SJCRH30 (cell line): ENCODE results near the gene GLB1L3. TPM values are rescaled to one million over a fixed set of nuclear protein-coding genes. Genes with fewer than 3 reads are reported as not detected.
"Not testable (repeated sequence)": the region's sequence is repeated elsewhere in the genome, so short reads cannot be mapped to it uniquely, and the experiment has no call there.

Experiments used
- DNase-seq, 2 experiments: peaks; one replicate each; pipeline ENCODE4 v3.0.0-alpha.2; 2015 to 2020
- H3K27ac ChIP-seq: fragments of 250-450 bp; sonication (Bioruptor Pico); 2 replicates; pipeline ENCODE4 v1.5.1; 2020; ENCODE audit warnings: mild to moderate bottlenecking, moderate library complexity
- H3K27me3 ChIP-seq: fragments of 250-450 bp; sonication (Bioruptor Pico); 2 replicates; pipeline ENCODE4 v1.5.1; 2020; ENCODE audit warnings: mild to moderate bottlenecking, moderate library complexity
- H3K36me3 ChIP-seq: fragments of 250-450 bp; sonication (Bioruptor Pico); 2 replicates; pipeline ENCODE4 v1.5.1; 2020; ENCODE audit warnings: mild to moderate bottlenecking, moderate library complexity
- H3K4me1 ChIP-seq: fragments of 250-450 bp; sonication (Bioruptor Pico); 2 replicates; pipeline ENCODE4 v1.5.1; 2020; ENCODE audit warnings: mild to moderate bottlenecking, moderate library complexity
- H3K4me3 ChIP-seq: fragments of 250-450 bp; sonication (Bioruptor Pico); 2 replicates; pipeline ENCODE4 v1.5.1; 2020; ENCODE audit warnings: mild to moderate bottlenecking, moderate library complexity
- H3K9me3 ChIP-seq: fragments of 250-450 bp; sonication (Bioruptor Pico); replicated peaks from 2 replicates; pipeline ENCODE4 v1.5.1; 2020; ENCODE audit warnings: mild to moderate bottlenecking, moderate library complexity
- total RNA-seq: library from RNA; depleted of rRNA; stranded (reverse); fragments of >200 nt; shearing (Covaris generic); gene quantifications from 2 replicates; pipeline ENCODE4 v1.2.3, GENCODE V29; 2014

The GLB1L3 gene
- total RNA-seq, 1 experiment from 2014 or later = not detected

- Histone ChIP-seq H3K4me3 (no peak overlapping the region), H3K27me3 (no peaks in the 10 kb centered on the region), H3K36me3 (no peaks in the 10 kb centered on the region), H3K4me1 (no peaks in the 10 kb centered on the region), H3K9me3 (no peaks in the 10 kb centered on the region), H3K27ac (no peak overlapping the region)
- DNase-seq = peak in 1 of 2 experiments; percentile 5
These were observed 57.8 kb downstream of the GLB1L3 start for GRCh38 chr11:134333946-134334345.

- Histone ChIP-seq H3K36me3 (no peaks in the 10 kb centered on the region), H3K9me3 (no peaks in the 10 kb centered on the region), H3K4me3 (no peak overlapping the region), H3K4me1 (no peaks in the 10 kb centered on the region), H3K27me3 (no peaks in the 10 kb centered on the region), H3K27ac (no peak overlapping the region)
- no peak for DNase-seq
These were observed 58.8 kb downstream of the GLB1L3 start for GRCh38 chr11:134334796-134335571.

- DNase-seq = no peak
- H3K36me3 ChIP-seq = no peaks in the 10 kb centered on the region
- no peak overlapping the region for H3K27ac ChIP-seq
- H3K9me3 ChIP-seq = no peaks in the 10 kb centered on the region
- H3K27me3 ChIP-seq = no peaks in the 10 kb centered on the region
- no peak overlapping the region for H3K4me3 ChIP-seq
- no peaks in the 10 kb centered on the region for H3K4me1 ChIP-seq
These were observed 60.9 kb downstream of the GLB1L3 start for GRCh38 chr11:134337051-134337450.

GRCh38 chr11:134338068-134338467, 61.9 kb downstream of the GLB1L3 start:
- H3K9me3 ChIP-seq = no peaks in the 10 kb centered on the region

GRCh38 chr11:134338654-134339053, 62.5 kb downstream of the GLB1L3 start:
- no peaks in the 10 kb centered on the region for H3K36me3 ChIP-seq
- no peak overlapping the region for H3K4me3 ChIP-seq
- no peaks in the 10 kb centered on the region for H3K27me3 ChIP-seq
- H3K9me3 ChIP-seq = no peaks in the 10 kb centered on the region
- no peak overlapping the region for H3K27ac ChIP-seq
- H3K4me1 ChIP-seq = no peaks in the 10 kb centered on the region
- DNase-seq = no peak

More at GRCh38 chr11:134338068-134338467, 61.9 kb downstream of the GLB1L3 start:
- H3K27me3 ChIP-seq = no peaks in the 10 kb centered on the region
- H3K4me3 ChIP-seq = no peak overlapping the region
- no peaks in the 10 kb centered on the region for H3K4me1 ChIP-seq
- H3K27ac ChIP-seq = no peak overlapping the region
- H3K36me3 ChIP-seq = no peaks in the 10 kb centered on the region
- no peak for DNase-seq

- no peak overlapping the region for H3K27ac ChIP-seq
- no peak for DNase-seq
These were observed 63.6 kb downstream of the GLB1L3 start for GRCh38 chr11:134339756-134340155.

GRCh38 chr11:134340354-134340964, 64.3 kb downstream of the GLB1L3 start:
- H3K4me3 ChIP-seq = no peak overlapping the region
- H3K27me3 ChIP-seq = peaks cover under 1% of the 10 kb centered on the region; the same call in 1 of the 2 replicates
- no peaks in the 10 kb centered on the region for H3K9me3 ChIP-seq
- no peak for DNase-seq
- no peaks in the 10 kb centered on the region for H3K4me1 ChIP-seq
- no peaks in the 10 kb centered on the region for H3K36me3 ChIP-seq
- no peak overlapping the region for H3K27ac ChIP-seq

More at GRCh38 chr11:134339756-134340155, 63.6 kb downstream of the GLB1L3 start:
- Histone ChIP-seq H3K9me3 (no peaks in the 10 kb centered on the region), H3K36me3 (no peaks in the 10 kb centered on the region), H3K27me3 (no peaks in the 10 kb centered on the region), H3K4me3 (no peak overlapping the region), H3K4me1 (no peaks in the 10 kb centered on the region)

GRCh38 chr11:134341805-134342571, 65.8 kb downstream of the GLB1L3 start:
- Histone ChIP-seq H3K27me3 (peaks cover 4% of the 10 kb centered on the region; the same call in 1 of the 2 replicates), H3K36me3 (no peaks in the 10 kb centered on the region), H3K4me3 (no peak overlapping the region), H3K27ac (no peak overlapping the region), H3K9me3 (no peaks in the 10 kb centered on the region), H3K4me1 (no peaks in the 10 kb centered on the region)
- no peak for DNase-seq

- no peaks in the 10 kb centered on the region for H3K4me1 ChIP-seq
- no peaks in the 10 kb centered on the region for H3K9me3 ChIP-seq
- H3K4me3 ChIP-seq = no peak overlapping the region
- DNase-seq = no peak
- H3K27me3 ChIP-seq = peaks cover 4% of the 10 kb centered on the region; the same call in 1 of the 2 replicates
- H3K27ac ChIP-seq = no peak overlapping the region
- H3K36me3 ChIP-seq = no peaks in the 10 kb centered on the region
These were observed 66.6 kb downstream of the GLB1L3 start for GRCh38 chr11:134342572-134343340.

- Histone ChIP-seq H3K4me3 (no peak overlapping the region), H3K36me3 (no peaks in the 10 kb centered on the region), H3K9me3 (no peaks in the 10 kb centered on the region), H3K27ac (no peak overlapping the region), H3K27me3 (peaks cover 4% of the 10 kb centered on the region; the same call in 1 of the 2 replicates), H3K4me1 (no peaks in the 10 kb centered on the region)
- DNase-seq = no peak
These were observed 67.5 kb downstream of the GLB1L3 start for GRCh38 chr11:134343646-134344045.

- not testable (repeated sequence) for H3K4me3 ChIP-seq, H3K36me3 ChIP-seq, H3K27ac ChIP-seq, H3K27me3 ChIP-seq, H3K4me1 ChIP-seq, DNase-seq, H3K9me3 ChIP-seq
These were observed 68.5 kb downstream of the GLB1L3 start for GRCh38 chr11:134344497-134345236.

- H3K27ac ChIP-seq = no peak overlapping the region
- H3K4me3 ChIP-seq = no peak overlapping the region
- peaks cover 4% of the 10 kb centered on the region; the same call in 1 of the 2 replicates for H3K27me3 ChIP-seq
- H3K9me3 ChIP-seq = no peaks in the 10 kb centered on the region
- no peak for DNase-seq
- no peaks in the 10 kb centered on the region for H3K4me1 ChIP-seq
- H3K36me3 ChIP-seq = no peaks in the 10 kb centered on the region
These were observed 69.0 kb downstream of the GLB1L3 start for GRCh38 chr11:134345237-134345550.

- H3K4me1 ChIP-seq = no peaks in the 10 kb centered on the region
- no peaks in the 10 kb centered on the region for H3K36me3 ChIP-seq
- H3K27me3 ChIP-seq = peaks cover 4% of the 10 kb centered on the region
- H3K4me3 ChIP-seq = no peak overlapping the region
- no peak for DNase-seq
- no peak overlapping the region for H3K27ac ChIP-seq
- H3K9me3 ChIP-seq = no peaks in the 10 kb centered on the region
These were observed 70.2 kb downstream of the GLB1L3 start for GRCh38 chr11:134346101-134346975.
